Lower leg skin (tissue), 3 donors: ENCODE results near the gene IQCH.

Source experiments
- CTCF ChIP-seq, 3 donors: fragments of 450-650 bp; IDR thresholded peaks; one replicate each; pipeline ENCODE4 v1.5.1; 2016; ENCODE audit warnings: antibody characterized with exemption in 3 of 3, mild to moderate bottlenecking in 3 of 3, moderate library complexity in 2 of 3
- POLR2A ChIP-seq, 2 donors: fragments of 450-650 bp; IDR thresholded peaks; one replicate each; pipeline ENCODE4 v1.6.1; 2016 to 2017; ENCODE audit warnings: antibody characterized with exemption in 2 of 2, mild to moderate bottlenecking in 1 of 2, moderate library complexity in 1 of 2

DNA sequence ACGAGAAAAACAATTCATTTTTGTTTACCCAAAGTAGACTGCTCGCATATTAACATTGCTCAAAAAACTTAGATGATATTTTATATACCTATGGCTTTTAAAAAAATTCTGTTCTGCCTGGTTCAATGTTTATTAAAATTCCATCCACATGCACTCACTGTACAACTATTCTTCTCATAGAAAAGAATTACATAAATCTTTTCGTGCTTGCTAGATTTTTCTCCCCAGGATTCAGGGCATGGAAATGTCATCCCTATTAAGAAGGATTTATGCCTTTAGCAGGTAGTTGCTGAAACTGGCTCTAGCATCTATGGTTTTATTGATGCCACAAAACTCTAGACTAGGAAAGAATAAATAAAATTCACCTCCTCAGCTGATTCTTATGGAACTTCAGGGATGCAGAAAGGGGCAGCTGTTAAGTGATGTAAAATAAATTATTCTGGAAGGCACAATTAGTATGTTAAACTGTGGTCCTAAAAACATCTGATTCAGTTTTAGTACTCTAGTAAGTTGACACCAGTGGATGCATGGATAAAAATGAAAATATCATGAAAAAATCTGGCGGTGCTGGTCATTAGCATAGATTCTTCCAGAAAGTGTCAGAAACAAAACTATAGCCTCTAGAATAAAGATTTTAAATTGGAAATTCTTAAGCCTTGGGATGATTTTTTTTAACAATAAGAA, 41.8 kb upstream of the IQCH start:
- TF ChIP-seq CTCF (IDR thresholded peaks at IDR 0.05) (no peak), POLR2A (IDR thresholded peaks at IDR 0.05) (no peak)
